GM12801 (cell line): ENCODE measurements around the gene SIM2.

Experiments
- TF ChIP-seq, protein P1 (sequence below): IDR thresholded peaks from one replicate; pipeline ENCODE4 v1.5.1; 2011; ENCODE audit warnings: control low read depth; ENCODE audit not compliant: insufficient read length; ENCODE audit errors: extremely low read depth

Gene SIM2

DNA sequence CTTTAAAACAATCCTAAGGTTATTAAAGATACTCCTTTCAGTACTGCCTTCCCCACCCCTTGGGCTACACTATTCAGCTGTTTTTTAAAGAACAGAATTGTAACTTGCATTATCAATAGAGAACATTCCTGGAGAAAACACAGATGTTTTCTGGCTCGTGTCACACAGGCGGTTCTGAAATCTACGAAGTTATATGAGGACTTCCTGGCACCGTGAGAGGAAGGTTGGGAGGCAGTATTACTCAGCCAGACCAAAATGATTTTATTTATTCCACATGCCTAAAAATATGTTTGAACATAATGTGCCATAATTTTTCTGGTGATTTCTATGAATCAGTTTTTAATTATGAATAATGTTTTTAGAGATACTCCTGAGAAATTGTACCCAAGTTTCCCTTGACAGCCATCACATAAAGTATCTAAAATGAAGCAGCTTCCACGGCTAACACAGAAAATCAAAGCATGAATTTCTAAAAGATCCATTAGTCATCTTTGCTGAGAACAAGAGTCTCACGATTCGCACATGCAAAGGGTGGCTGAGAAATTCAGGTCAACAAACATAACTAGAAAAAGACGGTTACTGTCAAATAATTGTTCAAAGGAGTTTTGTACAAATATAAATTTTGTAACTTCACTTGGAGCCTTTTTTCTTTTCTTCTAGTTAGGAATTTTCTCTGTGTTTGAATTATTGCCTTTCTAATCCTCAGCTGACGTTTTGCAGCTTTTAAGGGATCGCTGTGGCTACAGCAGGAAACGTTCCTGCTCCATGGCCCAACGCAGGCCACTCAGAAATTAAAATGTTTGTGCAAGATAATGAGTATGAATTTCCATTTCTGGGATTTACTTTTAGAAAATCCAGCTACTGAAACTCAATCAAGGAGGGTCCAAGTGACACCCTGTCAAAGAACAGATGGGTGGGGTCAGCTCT is 8.0 kb upstream of the SIM2 start:
- TF ChIP-seq, protein P1, sequence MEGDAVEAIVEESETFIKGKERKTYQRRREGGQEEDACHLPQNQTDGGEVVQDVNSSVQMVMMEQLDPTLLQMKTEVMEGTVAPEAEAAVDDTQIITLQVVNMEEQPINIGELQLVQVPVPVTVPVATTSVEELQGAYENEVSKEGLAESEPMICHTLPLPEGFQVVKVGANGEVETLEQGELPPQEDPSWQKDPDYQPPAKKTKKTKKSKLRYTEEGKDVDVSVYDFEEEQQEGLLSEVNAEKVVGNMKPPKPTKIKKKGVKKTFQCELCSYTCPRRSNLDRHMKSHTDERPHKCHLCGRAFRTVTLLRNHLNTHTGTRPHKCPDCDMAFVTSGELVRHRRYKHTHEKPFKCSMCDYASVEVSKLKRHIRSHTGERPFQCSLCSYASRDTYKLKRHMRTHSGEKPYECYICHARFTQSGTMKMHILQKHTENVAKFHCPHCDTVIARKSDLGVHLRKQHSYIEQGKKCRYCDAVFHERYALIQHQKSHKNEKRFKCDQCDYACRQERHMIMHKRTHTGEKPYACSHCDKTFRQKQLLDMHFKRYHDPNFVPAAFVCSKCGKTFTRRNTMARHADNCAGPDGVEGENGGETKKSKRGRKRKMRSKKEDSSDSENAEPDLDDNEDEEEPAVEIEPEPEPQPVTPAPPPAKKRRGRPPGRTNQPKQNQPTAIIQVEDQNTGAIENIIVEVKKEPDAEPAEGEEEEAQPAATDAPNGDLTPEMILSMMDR = no peak

DNA sequence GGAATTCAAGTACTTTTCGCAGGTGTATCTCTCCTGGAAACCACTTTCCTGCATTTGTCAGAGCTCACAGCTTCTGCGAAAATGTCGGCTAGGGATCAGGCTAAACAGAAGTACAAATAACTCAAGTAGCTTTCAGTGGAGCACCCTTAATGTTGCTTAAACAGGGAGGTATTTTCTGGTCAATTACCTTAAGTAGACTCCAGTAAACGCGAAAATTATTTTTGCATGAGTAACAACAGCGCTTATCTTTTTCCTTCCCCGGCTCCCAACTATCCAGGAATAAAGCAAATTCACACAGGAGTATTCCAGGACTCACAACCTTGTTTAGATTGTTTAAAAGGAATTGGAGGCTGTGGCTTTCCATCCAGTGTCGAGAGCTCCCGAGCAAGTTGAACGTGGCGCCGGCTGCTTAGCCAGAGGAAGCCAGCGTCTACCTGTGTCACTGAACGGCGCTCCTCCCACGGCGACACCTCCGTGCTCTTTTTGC is 7.3 kb upstream of the SIM2 start:
- TF ChIP-seq, protein P1 = no peak

DNA sequence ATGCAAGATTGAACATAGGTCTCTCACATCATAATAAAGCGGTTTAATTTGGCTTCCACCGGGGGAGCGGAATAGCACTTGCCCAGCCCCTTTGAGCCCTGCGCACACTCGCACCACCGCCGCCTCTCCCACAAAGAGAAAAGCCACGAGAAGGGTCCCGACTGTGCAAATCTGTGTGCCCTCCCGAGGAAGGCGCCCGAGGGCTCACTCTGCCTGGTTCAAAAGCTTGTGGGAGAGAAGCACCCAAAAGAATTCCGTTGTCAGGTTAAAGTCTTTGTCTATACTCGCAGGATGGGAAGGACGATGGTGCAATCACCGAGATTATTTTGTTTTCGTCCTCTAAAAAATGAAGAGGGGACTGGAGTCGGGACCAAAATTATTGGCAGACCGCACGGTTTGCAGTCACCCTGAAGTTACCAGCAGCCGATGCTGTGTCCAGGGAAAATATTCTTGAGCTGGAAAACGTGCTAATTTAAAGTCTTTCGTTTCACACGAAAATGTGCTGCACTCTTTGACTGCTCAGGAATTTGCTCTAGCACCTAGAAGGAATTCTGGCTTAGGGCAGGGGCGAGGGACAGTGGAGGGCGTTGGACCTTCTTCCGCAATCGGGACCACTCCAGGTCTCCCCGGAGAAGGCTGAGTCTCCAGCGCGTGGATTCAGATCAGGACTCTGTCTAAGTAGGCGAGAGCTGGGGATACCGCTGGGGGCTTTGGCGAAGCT is 6.6 kb upstream of the SIM2 start:
- TF ChIP-seq, protein P1 = no peak

DNA sequence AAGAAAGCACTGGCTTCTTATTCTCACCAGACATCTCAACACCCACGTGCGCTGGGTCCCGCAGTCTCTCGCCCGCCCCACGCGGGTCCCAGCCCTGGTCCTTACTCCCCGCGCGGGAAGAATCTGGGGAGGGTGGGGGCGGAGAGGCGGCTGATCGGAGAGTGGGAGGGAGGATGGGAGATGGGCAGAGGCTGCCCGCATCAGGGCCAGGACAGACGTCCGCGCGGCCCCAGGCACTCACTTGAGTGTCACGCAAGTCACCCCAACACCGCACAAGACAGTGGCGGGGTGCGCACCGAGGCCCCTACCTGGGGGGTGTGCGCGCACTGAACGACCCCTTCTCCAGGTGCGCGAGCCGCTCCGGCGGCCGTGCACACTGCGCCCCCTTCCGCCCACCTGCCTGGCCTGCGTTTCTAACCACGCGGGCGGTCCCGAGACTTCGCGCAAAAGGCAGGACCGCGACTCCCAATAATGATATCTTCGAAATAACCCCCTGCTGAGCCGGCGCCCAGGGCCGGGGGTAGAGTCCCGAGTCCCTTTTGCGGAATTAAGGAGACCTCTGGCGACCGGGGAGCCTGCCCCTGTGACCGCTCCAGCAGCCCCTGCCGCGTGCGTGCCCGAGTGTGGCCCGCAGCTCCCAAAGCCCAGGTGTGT is 6.0 kb upstream of the SIM2 start:
- TF ChIP-seq, protein P1 = no peak

DNA sequence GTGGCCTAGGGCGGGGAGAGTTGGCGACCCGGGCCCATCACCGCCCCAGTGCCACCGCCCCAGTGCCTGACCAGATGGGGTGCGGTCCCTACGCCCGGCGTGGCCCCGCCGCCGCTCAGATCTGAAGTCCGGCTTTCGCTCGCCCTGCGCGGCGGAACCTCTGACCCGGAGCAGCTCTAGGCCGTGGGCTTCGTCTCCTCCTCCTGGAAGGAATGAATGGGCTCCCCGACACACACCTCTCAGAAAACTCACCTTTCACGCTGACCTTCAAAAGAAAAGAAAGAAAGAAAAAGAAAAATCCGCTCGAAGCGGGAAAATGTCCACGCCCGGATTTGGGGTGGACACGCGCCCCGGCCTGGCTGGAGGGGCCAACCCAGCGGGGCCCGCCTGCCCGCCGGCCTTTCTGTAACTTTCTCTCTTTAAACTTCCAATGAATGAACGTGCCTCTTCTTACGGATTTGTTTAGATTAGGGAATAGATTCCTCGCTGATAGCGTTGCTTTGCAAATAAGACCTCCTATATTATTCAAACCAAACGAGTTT is 5.4 kb upstream of the SIM2 start:
- TF ChIP-seq, protein P1 = no peak

DNA sequence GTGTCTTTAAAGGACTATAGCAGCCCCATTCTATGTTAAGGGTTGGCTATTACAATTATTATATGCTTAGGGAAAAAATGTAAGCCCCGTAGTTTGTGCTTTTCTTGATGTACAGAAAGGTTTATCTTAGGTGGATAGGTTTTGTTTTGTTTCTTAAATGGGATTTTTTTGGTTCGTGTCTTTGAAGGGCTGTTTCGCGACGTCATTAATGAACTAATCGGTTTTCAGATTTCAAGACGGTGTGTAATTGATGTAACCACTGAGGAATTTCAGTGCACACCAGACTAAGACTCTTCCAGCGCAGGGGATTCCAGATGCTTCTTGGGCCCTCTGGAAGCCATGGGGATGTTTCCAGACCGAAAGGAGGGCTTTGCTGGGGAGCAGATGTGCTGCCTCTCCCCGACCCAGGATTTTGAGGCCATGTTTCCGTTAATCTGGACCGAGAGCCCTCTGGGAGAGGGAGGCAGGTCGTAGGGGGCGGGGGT is 4.8 kb upstream of the SIM2 start:
- TF ChIP-seq, protein P1 = no peak
